Measurements from ENCODE around the gene OR6P1.

OR6P1 gene

DNA sequence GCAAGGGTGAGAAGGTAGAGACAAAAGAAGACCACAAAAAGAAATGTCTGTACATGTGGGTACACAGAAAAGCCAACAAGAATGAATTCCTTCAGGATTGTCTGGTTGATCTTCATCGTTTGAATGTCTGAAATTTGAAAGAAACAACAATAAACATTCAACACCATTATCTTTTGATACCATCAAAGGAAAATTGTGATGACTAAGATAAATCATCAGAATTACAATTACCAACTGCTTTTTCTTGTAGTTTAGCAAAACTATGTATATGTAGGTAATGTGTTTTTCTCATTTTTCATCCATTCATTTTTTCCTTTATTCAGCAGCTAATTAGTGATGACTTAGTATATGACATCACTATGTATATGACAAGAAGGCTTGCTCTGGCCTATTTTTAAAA, 9.4 kb upstream of the OR6P1 start, which contains the start of gene OR10X1:
OR10X1 (minus strand) TSS at position 167 of the 400 bp plus-strand sequence; CDS start at position 167, 0 bp downstream.
- Histone ChIP-seq H3K27me3 (ENCODE audit: low read depth, low read length) (no peaks in the 10 kb centered on the region), H3K4me2 (ENCODE audit: low read length) (no peak within 1 kb of the TSS), H3K9ac (ENCODE audit: low read length) (no peak within 1 kb of the TSS), H3K79me2 (ENCODE audit: low read length) (no peaks in the 10 kb centered on the region), H3K4me3 (ENCODE audit: low read length) (no peak within 1 kb of the TSS), H3K27ac (ENCODE audit: low read length) (no peak within 1 kb of the TSS), H4K20me1 (ENCODE audit: insufficient read depth, low read length) (no peaks in the 10 kb centered on the region), H3K9me3 (ENCODE audit: insufficient read depth, low read length) (no peaks in the 10 kb centered on the region), H2AFZ (ENCODE audit: low read depth, low read length) (no peak within 1 kb of the TSS), H3K4me1 (ENCODE audit: low read length) (no peaks in the 10 kb centered on the region), H3K36me3 (replicated peaks; ENCODE audit: low read depth, low read length) (no peaks in the 10 kb centered on the region)
- TF ChIP-seq, protein P1, sequence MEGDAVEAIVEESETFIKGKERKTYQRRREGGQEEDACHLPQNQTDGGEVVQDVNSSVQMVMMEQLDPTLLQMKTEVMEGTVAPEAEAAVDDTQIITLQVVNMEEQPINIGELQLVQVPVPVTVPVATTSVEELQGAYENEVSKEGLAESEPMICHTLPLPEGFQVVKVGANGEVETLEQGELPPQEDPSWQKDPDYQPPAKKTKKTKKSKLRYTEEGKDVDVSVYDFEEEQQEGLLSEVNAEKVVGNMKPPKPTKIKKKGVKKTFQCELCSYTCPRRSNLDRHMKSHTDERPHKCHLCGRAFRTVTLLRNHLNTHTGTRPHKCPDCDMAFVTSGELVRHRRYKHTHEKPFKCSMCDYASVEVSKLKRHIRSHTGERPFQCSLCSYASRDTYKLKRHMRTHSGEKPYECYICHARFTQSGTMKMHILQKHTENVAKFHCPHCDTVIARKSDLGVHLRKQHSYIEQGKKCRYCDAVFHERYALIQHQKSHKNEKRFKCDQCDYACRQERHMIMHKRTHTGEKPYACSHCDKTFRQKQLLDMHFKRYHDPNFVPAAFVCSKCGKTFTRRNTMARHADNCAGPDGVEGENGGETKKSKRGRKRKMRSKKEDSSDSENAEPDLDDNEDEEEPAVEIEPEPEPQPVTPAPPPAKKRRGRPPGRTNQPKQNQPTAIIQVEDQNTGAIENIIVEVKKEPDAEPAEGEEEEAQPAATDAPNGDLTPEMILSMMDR (IDR thresholded peaks at IDR 0.05; ENCODE audit: low read depth, low read length), result no peak
- no peak for TF ChIP-seq EZH2phosphoT487 (IDR thresholded peaks at IDR 0.05; ENCODE audit: low read depth)

DNA sequence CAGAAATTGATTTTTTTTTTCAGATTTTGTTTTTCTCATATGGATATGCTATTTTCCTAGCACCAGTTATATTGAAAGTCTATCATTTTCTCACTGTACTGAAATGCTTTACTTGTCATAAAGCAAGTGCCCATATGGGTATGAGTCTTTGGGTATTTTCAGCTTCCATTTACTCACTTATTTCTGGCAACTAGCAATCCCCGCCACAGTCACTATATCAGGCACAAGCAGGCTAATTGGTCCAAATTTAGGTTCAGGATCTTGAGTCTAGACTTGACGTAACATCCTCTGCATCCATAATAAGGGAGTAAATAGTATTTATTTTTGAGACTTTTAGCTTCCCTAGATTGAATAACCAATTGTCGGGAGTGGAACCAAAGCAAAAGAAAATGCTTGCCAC, 7.2 kb upstream of the OR6P1 start:
- no peak overlapping the region for H3K9ac ChIP-seq (ENCODE audit: low read length)

DNA sequence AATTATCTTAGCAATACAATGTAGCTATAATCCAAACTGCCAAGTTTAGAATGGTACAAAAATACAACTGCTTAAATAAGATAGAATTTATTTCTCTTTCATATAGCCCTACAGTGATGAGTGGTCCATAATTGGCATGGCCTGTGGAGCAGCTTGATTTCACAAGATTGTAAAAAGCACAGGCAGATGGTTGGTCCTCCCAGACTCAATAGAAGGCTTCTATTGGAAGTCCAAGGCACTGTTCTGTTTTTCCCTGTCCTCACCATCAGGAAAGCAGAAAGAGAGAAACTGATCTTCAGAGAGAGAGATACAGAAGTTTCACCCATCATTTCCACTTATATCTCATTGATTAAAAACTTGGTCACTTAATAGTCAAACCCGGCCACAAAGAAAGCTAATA, 1.8 kb upstream of the OR6P1 start:
- no peaks in the 10 kb centered on the region for H3K79me2 ChIP-seq (ENCODE audit: low read length)
- H4K20me1 ChIP-seq (ENCODE audit: insufficient read depth, low read length), result no peaks in the 10 kb centered on the region
- no peaks in the 10 kb centered on the region for H3K27me3 ChIP-seq (ENCODE audit: low read depth, low read length)
- H3K9me3 ChIP-seq (ENCODE audit: insufficient read depth, low read length), result no peaks in the 10 kb centered on the region
- H3K9ac ChIP-seq (ENCODE audit: low read length), result no peak overlapping the region
- no peak overlapping the region for H2AFZ ChIP-seq (ENCODE audit: low read depth, low read length)
- H3K36me3 ChIP-seq (replicated peaks; ENCODE audit: low read depth, low read length), result no peaks in the 10 kb centered on the region
- no peak for TF ChIP-seq EZH2phosphoT487 (IDR thresholded peaks at IDR 0.05; ENCODE audit: low read depth)
- TF ChIP-seq, protein P1 (IDR thresholded peaks at IDR 0.05; ENCODE audit: low read depth, low read length), result no peak
- H3K4me2 ChIP-seq (ENCODE audit: low read length), result no peak overlapping the region
- no peaks in the 10 kb centered on the region for H3K4me1 ChIP-seq (ENCODE audit: low read length)
- H3K27ac ChIP-seq (ENCODE audit: low read length), result no peak overlapping the region
- no peak overlapping the region for H3K4me3 ChIP-seq (ENCODE audit: low read length)

More for the DNA sequence above, 7.2 kb upstream of the OR6P1 start:
- H3K4me1 ChIP-seq (ENCODE audit: low read length), result no peaks in the 10 kb centered on the region
- no peak overlapping the region for H2AFZ ChIP-seq (ENCODE audit: low read depth, low read length)
- H4K20me1 ChIP-seq (ENCODE audit: insufficient read depth, low read length), result no peaks in the 10 kb centered on the region
- no peaks in the 10 kb centered on the region for H3K27me3 ChIP-seq (ENCODE audit: low read depth, low read length)
- no peak for TF ChIP-seq EZH2phosphoT487 (IDR thresholded peaks at IDR 0.05; ENCODE audit: low read depth)
- TF ChIP-seq, protein P1 (IDR thresholded peaks at IDR 0.05; ENCODE audit: low read depth, low read length), result no peak
- no peaks in the 10 kb centered on the region for H3K79me2 ChIP-seq (ENCODE audit: low read length)
- H3K27ac ChIP-seq (ENCODE audit: low read length), result no peak overlapping the region
- no peak overlapping the region for H3K4me2 ChIP-seq (ENCODE audit: low read length)
- no peak overlapping the region for H3K4me3 ChIP-seq (ENCODE audit: low read length)
- H3K9me3 ChIP-seq (ENCODE audit: insufficient read depth, low read length), result no peaks in the 10 kb centered on the region
- no peaks in the 10 kb centered on the region for H3K36me3 ChIP-seq (replicated peaks; ENCODE audit: low read depth, low read length)

DNA sequence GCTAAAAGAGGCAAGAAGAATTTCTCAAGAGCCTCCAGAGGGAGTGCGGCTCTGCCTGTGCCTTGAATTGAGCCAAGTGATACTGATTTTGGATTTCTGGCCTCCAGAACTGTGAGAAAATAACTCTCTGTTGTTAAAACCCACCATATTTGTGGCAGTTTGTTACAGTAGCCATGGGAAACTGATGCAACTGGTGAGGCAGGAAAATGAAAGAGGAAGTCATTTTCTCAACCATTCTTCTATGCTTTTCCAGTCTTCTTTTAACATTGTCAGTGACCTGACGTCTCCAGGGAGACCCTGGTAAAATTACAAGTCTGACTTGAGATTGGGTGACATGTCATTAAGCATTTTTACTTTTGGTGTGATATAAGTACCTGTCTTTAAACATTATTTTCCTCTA, 5.8 kb downstream of the OR6P1 start:
- no peak overlapping the region for H3K27ac ChIP-seq (ENCODE audit: low read length)
- H2AFZ ChIP-seq (ENCODE audit: low read depth, low read length), result no peak overlapping the region
- no peaks in the 10 kb centered on the region for H3K36me3 ChIP-seq (replicated peaks; ENCODE audit: low read depth, low read length)
- H4K20me1 ChIP-seq (ENCODE audit: insufficient read depth, low read length), result no peaks in the 10 kb centered on the region
- H3K4me3 ChIP-seq (ENCODE audit: low read length), result no peak overlapping the region
- no peaks in the 10 kb centered on the region for H3K79me2 ChIP-seq (ENCODE audit: low read length)
- no peak overlapping the region for H3K4me2 ChIP-seq (ENCODE audit: low read length)
- H3K9ac ChIP-seq (ENCODE audit: low read length), result no peak overlapping the region
- peaks cover 4% of the 10 kb centered on the region; the same call in 1 of the 2 replicates for H3K4me1 ChIP-seq (ENCODE audit: low read length)
- H3K9me3 ChIP-seq (ENCODE audit: insufficient read depth, low read length), result no peaks in the 10 kb centered on the region
- TF ChIP-seq, protein P1 (IDR thresholded peaks at IDR 0.05; ENCODE audit: low read depth, low read length), result no peak
- TF ChIP-seq EZH2phosphoT487 (IDR thresholded peaks at IDR 0.05; ENCODE audit: low read depth), result no peak
- no peaks in the 10 kb centered on the region for H3K27me3 ChIP-seq (ENCODE audit: low read depth, low read length)
